SW480 (cell line): ENCODE data around the gene NEU4.
"Not testable (repeated sequence)": the region's sequence is repeated elsewhere in the genome, so short reads cannot be mapped to it uniquely, and the experiment has no call there.

ENCODE experiments used
- DNase-seq: peaks from one replicate; pipeline ENCODE4 v3.0.0-alpha.2; 2016; ENCODE audit warnings: low spot score

The NEU4 gene

GRCh38 chr2:241799522-241800197 lies 9.3 kb upstream of the NEU4 start:
- DNase-seq = no peak

- not testable (repeated sequence) for DNase-seq
Observed at GRCh38 chr2:241800198-241800903, 8.6 kb upstream of the NEU4 start.

- no peak for DNase-seq
Observed at GRCh38 chr2:241801611-241802420, 7.2 kb upstream of the NEU4 start.

GRCh38 chr2:241802421-241803318 lies 6.3 kb upstream of the NEU4 start:
- no peak for DNase-seq

- no peak for DNase-seq
Observed at GRCh38 chr2:241803387-241804325, 5.3 kb upstream of the NEU4 start.

- no peak for DNase-seq
Observed at GRCh38 chr2:241804326-241805229, 4.4 kb upstream of the NEU4 start.

- DNase-seq = not testable (repeated sequence)
Observed at GRCh38 chr2:241806217-241806616, 2.8 kb upstream of the NEU4 start.

- no peak for DNase-seq
Observed at GRCh38 chr2:241808051-241808720, 807 bp upstream of the NEU4 start.

- no peak for DNase-seq
Observed at GRCh38 chr2:241809383-241810306, 652 bp downstream of the NEU4 start.

- no peak for DNase-seq
Observed at GRCh38 chr2:241810307-241811200, 1.6 kb downstream of the NEU4 start.

GRCh38 chr2:241811201-241811951 lies 2.4 kb downstream of the NEU4 start:
- DNase-seq = no peak

- DNase-seq = no peak
Observed at GRCh38 chr2:241811952-241812729, 3.1 kb downstream of the NEU4 start.

- no peak for DNase-seq
Observed at GRCh38 chr2:241812730-241813643, 4.0 kb downstream of the NEU4 start.
